ENCODE results near the gene ZBTB4. TPM values are rescaled to one million over a fixed set of nuclear protein-coding genes. Genes with fewer than 3 reads are reported as not detected.

The ZBTB4 gene
- total and polyA plus RNA-seq, 2 experiments from 2014 or later: 3.6 to 11.2 TPM

GRCh38 chr17:7508846-7509245, 29.4 kb upstream of the ZBTB4 start:
- Histone ChIP-seq H3K9me2 (ENCODE audit: insufficient read depth) (no peaks in the 10 kb centered on the region), H4K20me1 (replicated peaks; ENCODE audit: insufficient read depth) (0 out of 2 replicates have a peak, but pooled peaks cover 2% of the 10 kb centered on the region), H3K27me3 (ENCODE audit: insufficient read depth) (no peaks in the 10 kb centered on the region), H3K27ac (ENCODE audit: low read depth) (no peak overlapping the region), H2AFZ (no peak overlapping the region), H3K36me3 (ENCODE audit: insufficient read depth) (peaks cover 39% of the 10 kb centered on the region), H3F3A (replicated peaks; ENCODE audit: low read depth) (0 out of 2 replicates have a peak, but pooled peaks cover 2% of the 10 kb centered on the region), H3K79me2 (replicated peaks; ENCODE audit: insufficient read depth) (no peaks in the 10 kb centered on the region; the same call in 1 of the 2 replicates), H3K4me2 (no peak overlapping the region), H3K4me1 (ENCODE audit: insufficient read depth) (no peaks in the 10 kb centered on the region), H3K4me3 (no peak overlapping the region)
- DNase-seq (ENCODE audit: low spot score) (no peak), ATAC-seq (no peak)
- TF ChIP-seq ZNF462 (CRISPR knock-in tag; IDR thresholded peaks at IDR 0.05): no peak
- TF ChIP-seq ZNF114 (CRISPR knock-in tag; IDR thresholded peaks at IDR 0.05): no peak
- TF ChIP-seq EZH2 (IDR thresholded peaks at IDR 0.05; ENCODE audit: low read depth, unreplicated experiment): no peak
- no peak for TF ChIP-seq EZH2phosphoT487 (IDR thresholded peaks at IDR 0.05; ENCODE audit: unreplicated experiment)
- no peak for TF ChIP-seq CREB1 (CRISPR knock-in tag; IDR thresholded peaks at IDR 0.05; ENCODE audit: low read depth)
- no peak for TF ChIP-seq ZNF331 (CRISPR knock-in tag; IDR thresholded peaks at IDR 0.05; ENCODE audit: low read depth)
- no peak for TF ChIP-seq ETS1 (IDR thresholded peaks at IDR 0.05)
- TF ChIP-seq NANOG (IDR thresholded peaks at IDR 0.05; ENCODE audit: borderline replicate concordance): no peak
- no peak for TF ChIP-seq STAT1 (IDR thresholded peaks at IDR 0.05; ENCODE audit: unreplicated experiment)
- no peak for TF ChIP-seq CTCF (conservative IDR thresholded peaks at IDR 0.05; ENCODE audit: low read depth in 2 of 2)
- no peak for TF ChIP-seq POLR2AphosphoS5 (IDR thresholded peaks at IDR 0.05; ENCODE audit: low read depth)
- H3K4me3 Mint-ChIP-seq: no peak overlapping the region
- H3K9me3 Mint-ChIP-seq: no peaks in the 10 kb centered on the region; the same call in 2 of the 3 replicates
- H3K27me3 Mint-ChIP-seq (ENCODE audit: insufficient read depth, low read depth, poor library complexity): peaks cover 13% of the 10 kb centered on the region
- peaks cover 96% of the 10 kb centered on the region for H3K36me3 Mint-ChIP-seq (ENCODE audit: low read depth)
- H3K27ac Mint-ChIP-seq: no peak overlapping the region
- H3K4me1 Mint-ChIP-seq: no peaks in the 10 kb centered on the region
